Measurements from ENCODE around the gene APOBEC4. TPM values are rescaled to one million over a fixed set of nuclear protein-coding genes. Genes with fewer than 3 reads are reported as not detected.
"Not testable (repeated sequence)": the region's sequence is repeated elsewhere in the genome, so short reads cannot be mapped to it uniquely, and the experiment has no call there.

APOBEC4 gene
- polyA plus RNA-seq, 1 experiment = not detected

GRCh38 chr1:183622884-183623785, 30.0 kb downstream of the APOBEC4 start:
- no peak for DNase-seq (ENCODE audit: low read depth, low spot score)
- H3K4me3 ChIP-seq (ENCODE audit: low read depth, low read length) = no peak overlapping the region
- ChIA-PET POLR2A (interaction anchor here (1.1 kb wide), 1 partner anchor 14 kb away, joined by 3 read pairs; no protein-coding TSS in a partner anchor), CTCF (interaction anchor here (0.9 to 1.9 kb wide), 7 partner anchors 11 to 293 kb away, joined by 3 to 5 read pairs (median 4); no protein-coding TSS in a partner anchor)
- TF ChIP-seq CTCF (IDR thresholded peaks at IDR 0.05; ENCODE audit: low read depth, low read length) = peak; percentile 71
- no peaks in the 10 kb centered on the region for H3K9me3 ChIP-seq (ENCODE audit: control insufficient read depth, insufficient read depth, low read length)
- no peak overlapping the region for H3K27ac ChIP-seq (ENCODE audit: low read depth, low read length)
- no peaks in the 10 kb centered on the region for H3K27me3 ChIP-seq (ENCODE audit: control insufficient read depth, insufficient read depth, low read length)

- POLR2A ChIA-PET = no interaction called here
These were observed 31.1 kb downstream of the APOBEC4 start for GRCh38 chr1:183622013-183622412.

GRCh38 chr1:183620311-183620710, 32.8 kb downstream of the APOBEC4 start:
- CTCF ChIA-PET = interaction anchor here (1.0 kb wide), 2 partner anchors 11 to 35 kb away, joined by 3 to 4 read pairs; no protein-coding TSS in a partner anchor
- Histone ChIP-seq H3K27ac (ENCODE audit: low read depth, low read length) (no peak overlapping the region), H3K4me3 (ENCODE audit: low read depth, low read length) (no peak overlapping the region), H3K9me3 (ENCODE audit: control insufficient read depth, insufficient read depth, low read length) (no peaks in the 10 kb centered on the region), H3K27me3 (ENCODE audit: control insufficient read depth, insufficient read depth, low read length) (no peaks in the 10 kb centered on the region)
- no peak for TF ChIP-seq CTCF (IDR thresholded peaks at IDR 0.05; ENCODE audit: low read depth, low read length)
- POLR2A ChIA-PET = interaction anchor here (0.6 kb wide), 1 partner anchor 110 kb away, joined by 3 read pairs; no protein-coding TSS in a partner anchor
- DNase-seq (ENCODE audit: low read depth, low spot score) = no peak

More at GRCh38 chr1:183622013-183622412, 31.1 kb downstream of the APOBEC4 start:
- CTCF ChIA-PET = interaction anchor here (1.0 to 1.9 kb wide), 3 partner anchors 12 to 294 kb away, joined by 4 to 5 read pairs (median 4); no protein-coding TSS in a partner anchor
- no peak overlapping the region for H3K4me3 ChIP-seq (ENCODE audit: low read depth, low read length)
- H3K27ac ChIP-seq (ENCODE audit: low read depth, low read length) = no peak overlapping the region
- H3K9me3 ChIP-seq (ENCODE audit: control insufficient read depth, insufficient read depth, low read length) = no peaks in the 10 kb centered on the region
- H3K27me3 ChIP-seq (ENCODE audit: control insufficient read depth, insufficient read depth, low read length) = no peaks in the 10 kb centered on the region
- DNase-seq (ENCODE audit: low read depth, low spot score) = no peak
- no peak for TF ChIP-seq CTCF (IDR thresholded peaks at IDR 0.05; ENCODE audit: low read depth, low read length)

- DNase-seq (ENCODE audit: low read depth, low spot score) = no peak
- TF ChIP-seq CTCF (IDR thresholded peaks at IDR 0.05; ENCODE audit: low read depth, low read length) = no peak
- Histone ChIP-seq H3K27me3 (ENCODE audit: control insufficient read depth, insufficient read depth, low read length) (no peaks in the 10 kb centered on the region), H3K9me3 (ENCODE audit: control insufficient read depth, insufficient read depth, low read length) (no peaks in the 10 kb centered on the region), H3K27ac (ENCODE audit: low read depth, low read length) (no peak overlapping the region), H3K4me3 (ENCODE audit: low read depth, low read length) (no peak overlapping the region)
- CTCF ChIA-PET = interaction anchor here (1.0 kb wide), 2 partner anchors 11 to 36 kb away, joined by 3 to 4 read pairs; no protein-coding TSS in a partner anchor
- POLR2A ChIA-PET = no interaction called here
These were observed 33.3 kb downstream of the APOBEC4 start for GRCh38 chr1:183619781-183620180.

- H3K9me3 ChIP-seq (ENCODE audit: control insufficient read depth, insufficient read depth, low read length); CTCF ChIA-PET; DNase-seq (ENCODE audit: low read depth, low spot score); H3K27me3 ChIP-seq (ENCODE audit: control insufficient read depth, insufficient read depth, low read length); H3K4me3 ChIP-seq (ENCODE audit: low read depth, low read length); H3K27ac ChIP-seq (ENCODE audit: low read depth, low read length); POLR2A ChIA-PET: not testable (repeated sequence)
These were observed 34.9 kb downstream of the APOBEC4 start for GRCh38 chr1:183618202-183618601.

GRCh38 chr1:183612975-183613374, 40.1 kb downstream of the APOBEC4 start:
- CTCF ChIA-PET; H3K27me3 ChIP-seq (ENCODE audit: control insufficient read depth, insufficient read depth, low read length): not testable (repeated sequence)

More at GRCh38 chr1:183612975-183613374, 40.1 kb downstream of the APOBEC4 start:
- H3K27ac ChIP-seq (ENCODE audit: low read depth, low read length); H3K9me3 ChIP-seq (ENCODE audit: control insufficient read depth, insufficient read depth, low read length); DNase-seq (ENCODE audit: low read depth, low spot score); POLR2A ChIA-PET; H3K4me3 ChIP-seq (ENCODE audit: low read depth, low read length): not testable (repeated sequence)
